Hematopoietic multipotent progenitor cell treated with erythropoietin and hydrocortisone succinate and interleukin-3 and kit ligand, for 15 days (in vitro differentiated cells): Measurements from ENCODE around the gene FAHD1.
"Not testable (repeated sequence)": the region's sequence is repeated elsewhere in the genome, so short reads cannot be mapped to it uniquely, and the experiment has no call there.

Source experiments
- DNase-seq: peaks from one replicate; pipeline ENCODE4 v3.0.0-alpha.2; 2015; ENCODE audit warnings: low spot score

FAHD1 gene

GRCh38 chr16:1789643-1790045 is 37.4 kb upstream of the FAHD1 start:
- no peak for DNase-seq

GRCh38 chr16:1790261-1790610 is 36.8 kb upstream of the FAHD1 start:
- DNase-seq, result no peak

- no peak for DNase-seq
Observed at GRCh38 chr16:1790611-1791255, 36.3 kb upstream of the FAHD1 start.

DNA sequence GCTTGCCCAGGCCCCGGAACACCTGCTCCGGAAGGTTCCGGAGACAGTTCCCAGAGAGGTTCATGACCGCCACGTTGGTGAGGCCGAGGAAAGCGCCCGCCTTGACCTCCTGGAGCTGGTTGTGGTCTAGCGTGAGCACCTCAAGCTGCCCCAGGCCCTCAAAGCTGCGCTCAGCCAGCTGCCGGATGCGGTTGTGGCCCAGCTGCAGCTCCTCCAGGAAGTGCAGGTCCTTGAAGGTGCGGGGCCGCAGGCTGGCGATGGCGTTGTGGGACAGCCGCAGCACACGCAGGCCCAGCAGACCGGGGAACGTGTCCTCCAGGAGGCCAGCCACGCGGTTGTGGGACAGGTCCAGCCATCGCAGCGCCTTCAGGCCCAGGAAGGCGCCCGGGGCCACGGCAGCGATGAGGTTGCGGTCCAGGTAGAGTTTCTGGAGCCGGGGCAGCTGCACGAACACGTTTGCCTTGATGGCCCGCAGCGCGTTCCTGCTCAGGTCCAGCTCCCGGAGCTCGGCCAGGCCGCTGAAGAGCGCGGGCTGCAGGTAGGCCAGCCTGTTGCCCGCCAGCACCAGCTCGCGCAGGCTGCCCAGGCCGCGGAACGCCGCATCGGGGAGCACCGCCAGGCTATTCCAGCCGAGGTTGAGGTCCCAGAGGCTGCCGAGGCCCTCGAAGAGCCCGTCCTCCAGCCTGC is 35.6 kb upstream of the FAHD1 start:
- DNase-seq, result no peak

GRCh38 chr16:1791943-1792812 is 34.8 kb upstream of the FAHD1 start:
- no peak for DNase-seq

DNA sequence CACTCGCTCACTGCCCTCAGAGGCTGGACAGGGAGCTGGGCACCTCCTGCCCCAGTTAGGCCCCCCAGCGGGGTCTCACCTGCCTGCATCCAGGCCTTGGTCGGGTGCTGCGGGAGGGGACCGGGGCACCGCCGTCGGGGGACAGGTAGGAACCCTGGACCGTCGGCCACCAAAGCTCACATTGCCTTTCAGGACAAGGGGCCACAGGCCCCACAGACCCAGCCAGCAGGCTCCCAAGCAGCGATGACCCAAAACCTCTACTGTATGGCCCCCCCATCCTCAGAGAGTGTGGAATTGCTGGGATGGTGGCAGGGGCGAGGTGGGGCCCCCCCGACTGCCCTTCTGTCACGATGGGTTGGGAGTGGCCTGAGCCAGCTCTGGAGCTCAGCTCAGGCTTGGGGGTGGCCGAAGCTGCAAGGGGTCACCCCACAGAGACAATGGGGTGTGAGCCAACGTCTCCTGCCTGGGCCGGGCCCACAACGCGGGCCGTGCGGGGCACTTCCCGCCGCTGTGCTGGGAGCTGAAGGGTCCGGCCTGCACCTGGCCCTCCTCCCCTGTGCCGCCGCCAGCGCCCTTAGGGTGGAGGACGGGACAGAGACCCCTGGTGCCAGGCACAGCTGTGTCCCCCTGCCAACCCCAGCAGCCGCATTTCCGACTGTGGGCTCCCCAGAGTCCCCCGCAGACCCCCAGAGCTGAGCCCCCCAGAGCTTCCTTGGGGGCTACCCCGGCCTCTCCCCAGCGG is 34.0 kb upstream of the FAHD1 start:
- DNase-seq, result no peak

DNA sequence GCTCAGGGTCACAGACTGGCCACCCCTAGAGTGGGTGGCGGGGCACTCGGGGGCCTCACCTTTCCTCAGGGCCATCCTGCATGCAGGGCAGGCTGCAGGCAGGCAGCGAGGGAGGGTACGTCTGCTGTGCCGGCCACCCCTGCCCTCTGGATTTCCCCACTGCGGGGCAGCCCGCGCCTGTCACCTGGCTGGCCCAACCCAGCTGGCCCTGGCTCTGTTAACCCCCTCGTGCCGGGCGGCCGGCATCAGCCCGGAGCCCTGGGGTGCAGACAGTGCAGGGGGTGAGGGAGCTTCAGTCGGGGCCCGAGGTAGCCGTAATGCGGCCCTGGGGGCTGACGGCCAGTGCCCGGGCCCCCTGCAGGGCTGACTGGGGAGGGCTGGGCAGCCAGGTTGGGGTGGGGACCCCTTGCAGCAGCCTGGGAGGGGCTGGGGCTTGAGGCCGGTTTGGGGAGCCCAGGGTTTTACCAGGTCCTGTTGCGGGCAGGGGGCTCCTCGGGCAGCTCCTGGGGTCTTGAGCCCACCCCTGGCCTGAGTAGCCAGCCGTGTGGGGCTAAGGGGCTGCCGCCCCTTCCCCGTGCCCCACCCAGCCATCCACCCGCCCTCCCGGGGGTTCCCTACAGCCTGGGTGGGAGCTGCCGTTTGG is 33.3 kb upstream of the FAHD1 start, which contains the start of gene IGFALS:
IGFALS (minus strand) TSS at position 128 of the 643 bp plus-strand sequence; CDS start at position 75, 53 bp downstream.
- no peak for DNase-seq

DNA sequence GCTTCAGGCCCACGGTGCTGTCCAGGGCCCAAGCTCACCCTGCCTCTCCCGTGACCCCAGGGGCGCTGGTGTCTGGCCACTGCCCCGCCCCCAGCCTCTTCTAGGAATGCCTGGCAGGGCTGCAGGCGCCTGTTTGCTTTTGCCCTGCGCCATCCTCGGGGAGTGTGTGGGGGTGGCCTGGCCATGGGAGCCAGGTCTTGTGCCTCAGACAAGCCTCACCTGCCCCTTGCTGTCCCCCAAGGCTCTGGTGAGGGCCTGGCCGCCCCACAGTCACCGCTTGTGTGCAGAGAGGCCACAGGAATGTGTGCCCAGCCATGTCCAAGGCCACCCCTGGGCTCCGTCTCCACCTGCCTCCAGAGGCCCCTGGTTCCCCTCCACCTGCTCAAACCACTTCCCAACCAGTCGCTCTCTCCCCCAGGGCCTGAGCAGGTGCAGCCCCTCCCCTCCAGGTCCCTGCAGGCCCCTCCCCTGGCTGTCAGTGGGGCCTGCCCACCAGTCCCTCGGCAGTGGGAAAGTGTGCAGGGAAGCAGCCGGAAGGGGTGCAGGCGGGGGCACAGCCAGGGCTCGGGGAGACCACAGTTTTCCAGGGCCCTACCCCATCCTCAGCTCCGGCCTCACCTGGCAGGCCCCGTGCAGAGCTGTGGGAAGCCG is 32.7 kb upstream of the FAHD1 start:
- no peak for DNase-seq

DNA sequence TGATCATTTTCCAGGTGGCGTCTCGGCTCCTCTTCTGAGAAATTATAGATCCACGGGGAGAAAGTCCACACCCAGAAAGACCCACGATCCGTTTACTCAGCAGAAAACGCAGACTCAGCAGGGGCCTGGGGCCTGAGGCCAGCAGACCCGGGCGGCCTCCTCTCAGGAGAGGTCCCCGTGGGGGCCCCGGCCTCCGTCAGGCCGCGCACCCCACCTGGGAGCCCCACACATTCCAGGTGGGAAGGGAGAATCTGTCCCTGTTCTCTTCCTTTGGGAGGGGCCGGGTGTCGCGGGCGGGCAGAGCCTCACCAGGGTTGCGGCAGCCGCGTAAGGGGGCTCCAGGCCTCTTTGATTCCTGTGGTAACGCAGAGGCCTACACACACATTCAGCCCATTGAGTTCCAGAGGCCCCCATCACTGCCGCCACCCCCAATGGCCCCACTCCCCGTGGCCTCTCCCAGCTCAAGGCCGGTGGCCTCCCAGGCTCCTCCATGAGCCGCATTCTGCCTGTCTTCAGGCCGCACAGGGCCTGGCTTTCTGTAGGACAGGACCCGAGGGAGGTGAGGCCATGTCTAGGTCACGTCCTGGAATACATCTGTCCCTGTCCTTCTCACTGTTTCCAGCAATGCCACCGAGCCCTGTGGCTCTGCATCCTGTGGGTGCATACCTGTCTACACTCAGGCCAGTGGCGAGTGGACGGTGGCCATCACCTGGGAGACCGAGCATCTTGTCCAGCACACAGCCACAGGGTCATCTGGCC is 31.9 kb upstream of the FAHD1 start:
- DNase-seq, result no peak

DNA sequence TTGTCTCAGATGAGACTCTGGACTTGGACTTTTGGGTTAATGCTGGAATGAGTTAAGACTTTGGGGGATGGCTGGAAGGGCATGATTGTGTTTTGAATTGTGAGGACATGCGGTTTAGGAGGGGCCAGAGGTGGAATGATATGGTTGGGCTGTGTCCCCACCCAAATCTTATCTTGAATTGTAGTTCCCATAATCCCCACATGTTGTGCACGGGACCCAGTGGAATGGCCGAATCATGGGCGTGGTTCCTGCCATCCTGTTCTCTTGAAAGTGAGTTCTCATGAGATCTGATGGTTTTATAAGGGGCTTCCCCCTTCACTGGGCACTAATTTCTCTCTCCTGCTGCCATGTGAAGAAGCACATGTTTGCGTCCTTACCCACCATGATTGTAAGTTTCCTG is 27.7 kb upstream of the FAHD1 start:
- not testable (repeated sequence) for DNase-seq

DNA sequence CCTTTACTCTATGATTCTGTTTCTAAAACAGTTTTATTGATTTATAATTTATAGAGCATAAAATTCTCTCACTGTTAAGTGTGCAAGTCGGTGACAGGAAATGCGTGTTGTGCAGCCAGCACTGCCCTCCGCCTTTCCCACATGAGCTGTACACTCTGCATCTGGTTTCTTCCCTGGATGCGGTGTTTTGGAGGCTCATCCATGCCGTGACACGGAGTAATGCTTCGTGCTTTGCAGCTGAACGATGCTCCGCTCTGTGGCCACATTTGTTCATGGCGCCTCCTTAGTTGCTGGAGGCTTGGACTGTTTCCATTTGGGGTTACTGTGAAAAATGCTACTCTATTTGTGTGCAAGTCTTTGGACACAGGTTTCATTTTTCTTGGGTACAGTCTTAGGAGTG is 26.3 kb upstream of the FAHD1 start:
- DNase-seq, result no peak

- DNase-seq, result no peak
Observed at GRCh38 chr16:1807626-1808025, 19.4 kb upstream of the FAHD1 start.

DNA sequence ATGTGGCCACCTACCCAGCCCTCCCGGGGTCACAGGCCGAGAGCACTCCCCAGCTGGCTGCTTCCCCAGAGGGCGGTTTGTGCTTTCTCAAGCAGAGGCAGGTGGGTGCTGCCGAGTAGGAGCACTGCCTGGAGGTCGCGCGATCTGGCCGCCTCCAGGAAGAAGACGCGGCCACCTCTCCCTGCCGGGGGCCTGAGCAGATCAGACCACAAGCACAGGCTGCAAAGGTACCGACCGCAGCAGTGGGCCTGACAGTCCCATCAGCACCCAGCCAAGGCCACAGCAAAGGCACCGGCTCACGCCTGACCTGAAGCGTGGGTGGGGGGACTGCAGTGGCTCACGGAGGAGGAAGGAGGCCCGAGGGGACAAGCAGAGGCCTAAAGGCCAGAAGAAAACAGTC is 18.3 kb upstream of the FAHD1 start:
- no peak for DNase-seq

DNA sequence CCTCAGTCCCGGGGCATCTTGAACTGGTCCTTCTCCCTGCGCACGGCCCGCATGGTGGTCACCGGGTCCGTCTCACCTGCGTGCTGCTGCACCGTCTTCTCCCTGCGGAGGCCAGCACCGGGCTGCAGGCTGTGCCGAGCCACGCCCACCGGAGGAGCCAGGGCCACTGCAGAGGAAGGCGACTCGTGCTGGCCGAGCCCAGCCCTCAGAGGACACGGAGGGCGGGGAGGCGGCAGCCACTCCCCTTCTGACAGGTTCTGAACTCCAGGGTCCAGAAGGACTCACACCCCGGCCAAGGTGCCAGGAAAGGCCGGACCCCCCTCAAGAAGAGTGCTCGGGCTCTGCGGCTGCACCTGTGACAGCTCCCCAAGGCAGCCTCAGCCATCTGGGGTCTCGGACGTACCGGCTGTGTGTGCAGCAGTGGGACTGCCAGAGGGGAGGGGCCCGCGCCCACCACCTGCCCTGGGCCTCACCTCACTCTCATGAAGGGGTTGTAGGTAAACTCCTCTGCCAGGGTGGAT is 17.7 kb upstream of the FAHD1 start:
- no peak for DNase-seq

- DNase-seq, result no peak
Observed at GRCh38 chr16:1810106-1810505, 16.9 kb upstream of the FAHD1 start.

DNA sequence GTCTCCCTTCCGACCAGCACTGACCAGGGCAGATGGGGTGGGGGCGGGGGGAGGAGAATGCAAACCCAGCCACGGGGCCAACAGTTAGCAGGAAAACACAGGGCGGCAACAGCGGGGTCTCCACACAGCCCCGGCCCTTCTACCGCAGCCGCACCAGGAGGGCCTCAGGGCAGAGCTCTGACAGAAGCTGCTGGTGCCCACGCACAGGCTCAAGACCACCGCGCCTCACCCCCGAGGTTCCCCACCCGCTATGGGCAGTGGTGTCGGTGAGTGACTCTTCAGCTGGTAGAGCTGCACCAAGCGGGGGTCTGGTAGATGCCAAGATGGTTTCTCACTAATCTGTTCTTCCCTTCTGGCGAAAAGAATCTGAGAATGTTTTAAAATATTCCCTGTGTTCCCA is 16.5 kb upstream of the FAHD1 start:
- DNase-seq, result no peak

- peak; percentile 86 for DNase-seq
Observed at GRCh38 chr16:1812732-1813163, 14.3 kb upstream of the FAHD1 start.

GRCh38 chr16:1815461-1815860 is 11.5 kb upstream of the FAHD1 start:
- no peak for DNase-seq

DNA sequence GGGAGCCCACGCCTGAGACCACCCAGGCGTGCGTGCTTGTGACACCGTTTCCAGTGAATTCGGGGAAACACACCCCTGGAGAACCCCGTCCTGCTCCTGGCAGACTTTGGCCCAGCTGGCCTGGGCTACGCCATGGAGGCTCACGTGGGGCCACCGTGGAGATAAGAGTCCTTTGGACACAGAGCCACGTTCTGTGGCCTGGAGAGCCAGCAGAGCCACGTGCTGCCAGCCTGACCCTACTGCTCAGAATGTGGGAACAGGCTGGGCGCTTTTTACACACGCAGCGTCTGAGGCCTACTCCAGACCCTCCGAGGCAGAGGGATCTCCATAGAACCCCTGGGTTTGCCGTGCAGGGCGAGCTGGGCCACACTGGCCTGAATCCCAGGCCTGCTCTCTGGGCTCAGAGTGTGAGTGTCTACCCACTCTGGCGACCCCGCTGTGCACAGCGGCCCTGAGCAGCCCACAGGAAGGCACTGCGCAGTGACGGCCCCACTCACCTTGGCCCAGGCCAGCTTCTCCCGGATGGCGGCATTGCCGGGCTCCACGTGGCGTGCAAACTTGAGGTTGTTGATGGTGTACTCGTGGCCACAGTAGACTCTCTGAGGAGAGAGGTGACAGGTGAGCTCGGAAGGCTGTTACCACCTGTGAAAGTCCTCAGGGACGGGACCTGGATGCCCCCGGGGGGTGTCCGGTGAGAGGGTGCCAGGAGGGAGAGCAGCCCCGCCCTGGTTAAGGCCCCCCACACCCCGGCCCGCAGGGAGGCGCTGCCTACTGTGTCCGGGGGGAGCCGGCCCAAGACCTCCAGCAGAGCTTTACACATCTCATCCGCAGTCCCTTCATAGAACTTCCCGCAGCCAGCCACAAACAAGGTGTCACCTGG is 10.4 kb upstream of the FAHD1 start:
- no peak for DNase-seq
